ENCODE measurements around the gene OGN.

Gene OGN

GRCh38 chr9:92349771-92350739 is 54.3 kb downstream of the OGN start:
- CTCF ChIA-PET, result interaction anchor here (1.1 to 1.4 kb wide), 2 partner anchors 22 to 89 kb away, joined by 3 to 5 read pairs; no protein-coding TSS in a partner anchor
- no peak for DNase-seq
- Histone ChIP-seq H3K36me3 (ENCODE audit: control insufficient read depth in 4 of 4, insufficient read depth in 4 of 4, low read length in 3 of 4) (peaks cover 2 to 24% (median 7%) of the 10 kb centered on the region in 4 experiments), H3K9me3 (ENCODE audit: control extremely low read depth in 1 of 5, control insufficient read depth in 4 of 5, insufficient read depth in 2 of 5, low read depth in 1 of 5, low read length in 4 of 5) (peaks cover 0 to 8% (median 0%) of the 10 kb centered on the region in 5 experiments), H3K27ac (ENCODE audit: insufficient read depth in 1 of 2, low read depth in 1 of 2, low read length in 2 of 2, poor library complexity in 1 of 2, severe bottlenecking in 2 of 2) (no peak overlapping the region), H3K27me3 (replicated peaks in 2 of 5; ENCODE audit: control insufficient read depth in 4 of 5, insufficient read depth in 5 of 5, low read length in 4 of 5) (no peaks in the 10 kb centered on the region), H3K4me3 (ENCODE audit: control insufficient read depth in 1 of 7, extremely low read depth in 1 of 7, insufficient read depth in 4 of 7, low read depth in 2 of 7, low read length in 6 of 7) (no peak overlapping the region), H3K4me1 (ENCODE audit: control extremely low read depth in 1 of 4, control insufficient read depth in 4 of 4, insufficient read depth in 4 of 4, low read length in 3 of 4) (peaks cover 2 to 9% (median 4%) of the 10 kb centered on the region in 4 experiments)
- 100% methylated on average over 1 of the region's 7 CpGs for WGBS (ENCODE audit: insufficient coverage)
- POLR2A ChIA-PET, result no interaction called here

DNA sequence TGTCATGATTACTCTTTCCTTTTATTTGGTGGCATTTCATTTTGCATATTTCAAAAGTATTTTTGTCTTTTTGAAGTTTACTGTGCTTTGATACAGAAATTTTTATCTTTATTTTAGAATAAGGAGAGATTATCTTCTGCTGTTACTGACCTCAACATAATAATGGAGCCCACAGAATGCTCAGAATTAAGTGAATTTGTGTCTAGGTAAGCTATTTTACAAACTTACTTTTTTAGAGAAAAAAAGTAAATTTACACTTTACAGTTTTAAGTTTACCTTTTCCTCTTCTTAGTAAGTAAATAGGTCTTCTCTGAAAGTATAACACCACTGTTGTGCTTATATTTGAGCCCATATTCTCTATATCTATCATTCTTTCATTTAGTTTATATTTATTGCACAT is 58.8 kb downstream of the OGN start:
- ChIA-PET CTCF (interaction anchor here (2.0 to 5.6 kb wide), 2 partner anchors 13 to 92 kb away, joined by 7 to 35 read pairs; no protein-coding TSS in a partner anchor), POLR2A (no interaction called here)
- H3K27ac ChIP-seq (ENCODE audit: insufficient read depth in 1 of 2, low read depth in 1 of 2, low read length in 2 of 2, poor library complexity in 1 of 2, severe bottlenecking in 2 of 2), result no peak overlapping the region
- H3K9me3 ChIP-seq (ENCODE audit: control extremely low read depth in 1 of 5, control insufficient read depth in 4 of 5, insufficient read depth in 2 of 5, low read depth in 1 of 5, low read length in 4 of 5), result peaks cover 0 to 3% (median 0%) of the 10 kb centered on the region in 5 experiments
- peaks cover 0 to 27% (median 7%) of the 10 kb centered on the region in 4 experiments for H3K36me3 ChIP-seq (ENCODE audit: control insufficient read depth in 4 of 4, insufficient read depth in 4 of 4, low read length in 3 of 4)
- no peak for DNase-seq
- H3K27me3 ChIP-seq (replicated peaks in 2 of 5; ENCODE audit: control insufficient read depth in 4 of 5, insufficient read depth in 5 of 5, low read length in 4 of 5), result no peaks in the 10 kb centered on the region
- no peak overlapping the region for H3K4me3 ChIP-seq (ENCODE audit: control insufficient read depth in 1 of 7, extremely low read depth in 1 of 7, insufficient read depth in 4 of 7, low read depth in 2 of 7, low read length in 6 of 7)
- no peaks in the 10 kb centered on the region for H3K4me1 ChIP-seq (ENCODE audit: control extremely low read depth in 1 of 4, control insufficient read depth in 4 of 4, insufficient read depth in 4 of 4, low read length in 3 of 4)

DNA sequence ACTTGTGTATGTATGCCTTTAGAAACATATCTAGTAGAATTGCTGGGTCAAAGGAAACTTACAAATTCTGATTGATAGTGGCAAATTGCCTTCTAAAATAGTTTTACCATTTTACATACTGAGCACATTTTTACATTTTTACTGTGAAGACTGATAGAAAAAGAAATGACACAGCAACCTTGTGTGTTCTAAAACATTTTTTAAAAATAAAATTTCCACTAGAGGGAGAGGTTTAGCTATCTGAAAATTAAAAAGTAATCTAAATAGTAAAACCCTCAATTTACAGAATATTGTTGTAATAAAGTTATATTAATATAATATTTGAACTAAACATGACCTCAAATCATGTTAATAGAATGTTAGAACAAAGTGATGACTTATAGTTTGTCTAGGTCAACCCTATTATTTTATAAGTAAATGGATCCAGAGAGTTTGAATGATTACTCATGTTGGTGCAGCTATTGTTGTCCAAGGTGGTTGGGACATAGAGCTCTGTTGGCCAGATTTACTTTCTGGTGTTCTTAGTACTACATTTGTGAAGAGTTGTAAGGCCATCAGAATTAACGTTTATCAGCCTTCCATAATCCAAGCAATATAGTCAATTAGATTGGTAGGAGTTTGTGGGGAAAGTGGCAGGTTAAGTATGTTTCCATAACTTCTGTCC is 61.4 kb downstream of the OGN start:
- H3K9me3 ChIP-seq (ENCODE audit: control extremely low read depth in 1 of 5, control insufficient read depth in 4 of 5, insufficient read depth in 2 of 5, low read depth in 1 of 5, low read length in 4 of 5), result peaks cover 0 to 3% (median 0%) of the 10 kb centered on the region in 5 experiments
- no peak overlapping the region for H3K4me3 ChIP-seq (ENCODE audit: control insufficient read depth in 1 of 7, extremely low read depth in 1 of 7, insufficient read depth in 4 of 7, low read depth in 2 of 7, low read length in 6 of 7)
- no peak overlapping the region for H3K27ac ChIP-seq (ENCODE audit: insufficient read depth in 1 of 2, low read depth in 1 of 2, low read length in 2 of 2, poor library complexity in 1 of 2, severe bottlenecking in 2 of 2)
- H3K27me3 ChIP-seq (replicated peaks in 2 of 5; ENCODE audit: control insufficient read depth in 4 of 5, insufficient read depth in 5 of 5, low read length in 4 of 5), result no peaks in the 10 kb centered on the region
- peaks cover 8 to 50% (median 21%) of the 10 kb centered on the region in 4 experiments for H3K36me3 ChIP-seq (ENCODE audit: control insufficient read depth in 4 of 4, insufficient read depth in 4 of 4, low read length in 3 of 4)
- no CpG with 5 or more reads among the region's 1 CpG for WGBS (ENCODE audit: insufficient coverage)
- ChIA-PET POLR2A (interaction anchor here (0.6 kb wide), 1 partner anchor 9 kb away, joined by 3 read pairs; no protein-coding TSS in a partner anchor), CTCF (interaction anchor here (0.6 to 5.6 kb wide), 11 partner anchors 17 to 375 kb away, joined by 3 to 35 read pairs (median 3); partner anchors contain the start of gene CENPP)
- no peaks in the 10 kb centered on the region for H3K4me1 ChIP-seq (ENCODE audit: control extremely low read depth in 1 of 4, control insufficient read depth in 4 of 4, insufficient read depth in 4 of 4, low read length in 3 of 4)
- peak in 2 of 3 donors; percentile 12 to 15 for DNase-seq

DNA sequence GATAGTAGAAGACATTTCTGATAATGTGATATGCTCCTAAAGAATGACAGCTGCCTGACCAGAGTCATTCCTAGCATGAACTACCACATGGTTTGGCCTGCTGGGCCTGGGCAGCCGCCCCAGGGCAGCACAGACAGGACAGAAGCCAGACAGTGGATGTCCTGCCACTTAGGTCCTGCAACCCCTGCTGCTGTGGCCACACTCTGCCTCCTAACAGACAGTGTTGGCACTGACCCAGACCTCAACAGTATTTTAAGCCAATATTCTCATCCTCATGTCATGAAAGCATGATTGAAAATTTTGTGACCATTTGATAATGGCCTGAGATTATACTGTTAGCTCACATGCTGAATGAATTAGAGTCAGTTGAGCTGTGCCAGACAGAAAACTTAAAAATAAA is 62.8 kb downstream of the OGN start:
- Histone ChIP-seq H3K36me3 (ENCODE audit: control insufficient read depth in 4 of 4, insufficient read depth in 4 of 4, low read length in 3 of 4) (peaks cover 8 to 49% (median 26%) of the 10 kb centered on the region in 4 experiments), H3K27ac (ENCODE audit: insufficient read depth in 1 of 2, low read depth in 1 of 2, low read length in 2 of 2, poor library complexity in 1 of 2, severe bottlenecking in 2 of 2) (no peak overlapping the region), H3K27me3 (replicated peaks in 2 of 5; ENCODE audit: control insufficient read depth in 4 of 5, insufficient read depth in 5 of 5, low read length in 4 of 5) (no peaks in the 10 kb centered on the region), H3K4me3 (ENCODE audit: control insufficient read depth in 1 of 7, extremely low read depth in 1 of 7, insufficient read depth in 4 of 7, low read depth in 2 of 7, low read length in 6 of 7) (no peak overlapping the region), H3K4me1 (ENCODE audit: control extremely low read depth in 1 of 4, control insufficient read depth in 4 of 4, insufficient read depth in 4 of 4, low read length in 3 of 4) (no peaks in the 10 kb centered on the region), H3K9me3 (ENCODE audit: control extremely low read depth in 1 of 5, control insufficient read depth in 4 of 5, insufficient read depth in 2 of 5, low read depth in 1 of 5, low read length in 4 of 5) (peaks cover 0 to 3% (median 0%) of the 10 kb centered on the region in 5 experiments)
- ChIA-PET CTCF (interaction anchor here (1.0 to 5.6 kb wide), 2 partner anchors 96 to 102 kb away, joined by 5 to 35 read pairs; no protein-coding TSS in a partner anchor), POLR2A (no interaction called here)
- no peak for DNase-seq
- 100% methylated on average over 1 of the region's 1 CpG for WGBS (ENCODE audit: insufficient coverage)

- no peak for DNase-seq
- Histone ChIP-seq H3K27me3 (replicated peaks in 2 of 5; ENCODE audit: control insufficient read depth in 4 of 5, insufficient read depth in 5 of 5, low read length in 4 of 5) (no peaks in the 10 kb centered on the region), H3K4me1 (ENCODE audit: control extremely low read depth in 1 of 4, control insufficient read depth in 4 of 4, insufficient read depth in 4 of 4, low read length in 3 of 4) (peaks cover 0 to under 1% (median 0%) of the 10 kb centered on the region in 4 experiments), H3K36me3 (ENCODE audit: control insufficient read depth in 4 of 4, insufficient read depth in 4 of 4, low read length in 3 of 4) (peaks cover 3 to 34% (median 12%) of the 10 kb centered on the region in 4 experiments), H3K27ac (ENCODE audit: insufficient read depth in 1 of 2, low read depth in 1 of 2, low read length in 2 of 2, poor library complexity in 1 of 2, severe bottlenecking in 2 of 2) (no peak overlapping the region), H3K9me3 (ENCODE audit: control extremely low read depth in 1 of 5, control insufficient read depth in 4 of 5, insufficient read depth in 2 of 5, low read depth in 1 of 5, low read length in 4 of 5) (no peaks in the 10 kb centered on the region), H3K4me3 (ENCODE audit: control insufficient read depth in 1 of 7, extremely low read depth in 1 of 7, insufficient read depth in 4 of 7, low read depth in 2 of 7, low read length in 6 of 7) (no peak overlapping the region)
- 100% methylated on average over 2 of the region's 2 CpGs for WGBS (ENCODE audit: insufficient coverage)
- CTCF ChIA-PET, result interaction anchor here (1.0 to 2.6 kb wide), 3 partner anchors 12 to 297 kb away, joined by 3 to 12 read pairs (median 7); no protein-coding TSS in a partner anchor
- POLR2A ChIA-PET, result no interaction called here
These were observed 71.1 kb downstream of the OGN start for GRCh38 chr9:92333282-92333634.
